HEK293 (cell line): ENCODE data around the gene EFCAB8.

Source experiments
- CTCF ChIA-PET: fragments of 350-600 bp; formaldehyde crosslinking; extraction: SDS; loops from one replicate; lab custom pipeline; 2021; ENCODE audit warnings: antibody characterized with exemption; lab: Yijun Ruan, JAX
- POLR2A ChIA-PET: fragments of 300-600 bp; formaldehyde crosslinking; extraction: SDS; loops from one replicate; lab custom pipeline; 2020; ENCODE audit warnings: antibody characterized with exemption, inconsistent platforms; lab: Yijun Ruan, JAX
- H3K27ac ChIP-seq: fragments of 200-500 bp; sonication (Bioruptor generic); 2 replicates; pipeline ENCODE4 v1.5.1; 2014; ENCODE audit warnings: low read depth, low read length, control low read depth, inconsistent platforms; ENCODE audit errors: extremely low read depth
- H3K36me3 ChIP-seq, 2 experiments: fragments of 200-500 bp in 1 of 2; sonication (Bioruptor generic) in 1 of 2; 1 replicate in 1 of 2; 2 replicates in 1 of 2; pipeline ENCODE4 v1.5.1; 2014 to 2017; ENCODE audit warnings: inconsistent platforms in 2 of 2, low read length in 2 of 2; ENCODE audit not compliant: control insufficient read depth in 2 of 2, insufficient read depth in 1 of 2
- H3K4me1 ChIP-seq: fragments of 200-500 bp; sonication (Bioruptor generic); 2 replicates; pipeline ENCODE4 v1.5.1; 2014; ENCODE audit warnings: mild to moderate bottlenecking, low read length, inconsistent platforms; ENCODE audit not compliant: control insufficient read depth, insufficient read depth
- H3K4me3 ChIP-seq: 2 replicates; pipeline ENCODE4 v1.5.1; 2011; ENCODE audit warnings: low read depth, mild to moderate bottlenecking, control low read depth, low read length, moderate library complexity
- H3K9me3 ChIP-seq: fragments of 200-500 bp; sonication (Bioruptor generic); 2 replicates; pipeline ENCODE4 v1.5.1; 2014; ENCODE audit warnings: low read depth, low read length, inconsistent platforms; ENCODE audit not compliant: control insufficient read depth, insufficient read depth
- HOXC10 ChIP-seq: sonication (generic); formaldehyde crosslinking; IDR thresholded peaks from 2 replicates; pipeline ENCODE4 v1.8.1; 2023; ENCODE audit warnings: mild to moderate bottlenecking, missing genetic modification reagents
- MYNN ChIP-seq: fragments of 450-650 bp; formaldehyde crosslinking; IDR thresholded peaks from 2 replicates; pipeline ENCODE4 v1.5.1; 2016; ENCODE audit warnings: missing biosample characterization, missing genetic modification characterization, borderline replicate concordance
- RBAK ChIP-seq: fragments of 450-650 bp; formaldehyde crosslinking; IDR thresholded peaks from 2 replicates; pipeline ENCODE4 v1.5.1; 2016; ENCODE audit warnings: missing biosample characterization, missing genetic modification characterization
- SALL2 ChIP-seq: fragments of 450-650 bp; formaldehyde crosslinking; IDR thresholded peaks from 2 replicates; pipeline ENCODE4 v1.5.0; 2017; ENCODE audit warnings: missing biosample characterization, mild to moderate bottlenecking, missing genetic modification characterization, borderline replicate concordance
- YY1 ChIP-seq: fragments of 450-650 bp; formaldehyde crosslinking; IDR thresholded peaks from 2 replicates; pipeline ENCODE4 v1.5.1; 2018; ENCODE audit warnings: missing biosample characterization, missing genetic modification characterization
- ZNF146 ChIP-seq: fragments of 450-650 bp; formaldehyde crosslinking; IDR thresholded peaks from 2 replicates; pipeline ENCODE4 v1.5.1; 2016; ENCODE audit warnings: missing biosample characterization, missing genetic modification characterization
- ZNF19 ChIP-seq: fragments of 450-650 bp; formaldehyde crosslinking; IDR thresholded peaks from 2 replicates; pipeline ENCODE4; 2016; ENCODE audit warnings: missing biosample characterization, missing genetic modification characterization, low read depth
- ZNF221 ChIP-seq: fragments of 450-650 bp; formaldehyde crosslinking; IDR thresholded peaks from 2 replicates; pipeline ENCODE4 v1.5.1; 2017; ENCODE audit warnings: missing biosample characterization, missing genetic modification characterization, borderline replicate concordance
- ZNF324 ChIP-seq: fragments of 450-650 bp; formaldehyde crosslinking; IDR thresholded peaks from 2 replicates; pipeline ENCODE4 v1.5.1; 2016; ENCODE audit warnings: missing biosample characterization, missing genetic modification characterization
- ZNF433 ChIP-seq: fragments of 450-650 bp; formaldehyde crosslinking; IDR thresholded peaks from 2 replicates; pipeline ENCODE4 v1.5.1; 2016; ENCODE audit warnings: missing biosample characterization, missing genetic modification characterization, low read depth
- ZNF514 ChIP-seq: fragments of 450-650 bp; formaldehyde crosslinking; IDR thresholded peaks from 2 replicates; pipeline ENCODE4 v1.5.1; 2016; ENCODE audit warnings: missing biosample characterization, missing genetic modification characterization
- ZNF548 ChIP-seq: fragments of 450-650 bp; formaldehyde crosslinking; IDR thresholded peaks from 2 replicates; pipeline ENCODE4 v1.5.1; 2016; ENCODE audit warnings: missing biosample characterization, missing genetic modification characterization
- ZNF571 ChIP-seq: fragments of 450-650 bp; formaldehyde crosslinking; IDR thresholded peaks from 2 replicates; pipeline ENCODE4 v1.5.0; 2017; ENCODE audit warnings: missing biosample characterization, missing genetic modification characterization
- ZNF600 ChIP-seq: fragments of 450-650 bp; formaldehyde crosslinking; IDR thresholded peaks from 2 replicates; pipeline ENCODE4 v1.5.1; 2016; ENCODE audit warnings: missing biosample characterization, missing genetic modification characterization
- ZSCAN4 ChIP-seq: fragments of 450-650 bp; formaldehyde crosslinking; IDR thresholded peaks from 2 replicates; pipeline ENCODE4 v1.5.1; 2017; ENCODE audit warnings: missing biosample characterization, missing genetic modification characterization
- TF ChIP-seq, protein P1 (sequence below): fragments of 450-650 bp; formaldehyde crosslinking; IDR thresholded peaks from 2 replicates; pipeline ENCODE4 v1.5.1; 2017; ENCODE audit warnings: missing biosample characterization, missing genetic modification characterization
- TF ChIP-seq, protein P2 (sequence below): fragments of 450-650 bp; formaldehyde crosslinking; IDR thresholded peaks from 2 replicates; pipeline ENCODE4 v1.5.1; 2016; ENCODE audit warnings: missing biosample characterization, missing genetic modification characterization

The EFCAB8 gene

GRCh38 chr20:33006776-33007375, 148.2 kb downstream of the EFCAB8 start:
- TF ChIP-seq ZNF433 (tag by site-specific recombination) (no peak), ZNF548 (tag by site-specific recombination) (no peak), ZNF146 (tag by site-specific recombination) (no peak), HOXC10 (CRISPR knock-in tag) (no peak)
- TF ChIP-seq, all 188 proteins: peak for 0
- Histone ChIP-seq H3K36me3 (no peaks in the 10 kb centered on the region), H3K9me3 (no peaks in the 10 kb centered on the region), H3K4me1 (no peaks in the 10 kb centered on the region), H3K4me3 (no peak overlapping the region), H3K27ac (no peak overlapping the region)
- ChIA-PET CTCF (no interaction called here), POLR2A (no interaction called here)

DNA sequence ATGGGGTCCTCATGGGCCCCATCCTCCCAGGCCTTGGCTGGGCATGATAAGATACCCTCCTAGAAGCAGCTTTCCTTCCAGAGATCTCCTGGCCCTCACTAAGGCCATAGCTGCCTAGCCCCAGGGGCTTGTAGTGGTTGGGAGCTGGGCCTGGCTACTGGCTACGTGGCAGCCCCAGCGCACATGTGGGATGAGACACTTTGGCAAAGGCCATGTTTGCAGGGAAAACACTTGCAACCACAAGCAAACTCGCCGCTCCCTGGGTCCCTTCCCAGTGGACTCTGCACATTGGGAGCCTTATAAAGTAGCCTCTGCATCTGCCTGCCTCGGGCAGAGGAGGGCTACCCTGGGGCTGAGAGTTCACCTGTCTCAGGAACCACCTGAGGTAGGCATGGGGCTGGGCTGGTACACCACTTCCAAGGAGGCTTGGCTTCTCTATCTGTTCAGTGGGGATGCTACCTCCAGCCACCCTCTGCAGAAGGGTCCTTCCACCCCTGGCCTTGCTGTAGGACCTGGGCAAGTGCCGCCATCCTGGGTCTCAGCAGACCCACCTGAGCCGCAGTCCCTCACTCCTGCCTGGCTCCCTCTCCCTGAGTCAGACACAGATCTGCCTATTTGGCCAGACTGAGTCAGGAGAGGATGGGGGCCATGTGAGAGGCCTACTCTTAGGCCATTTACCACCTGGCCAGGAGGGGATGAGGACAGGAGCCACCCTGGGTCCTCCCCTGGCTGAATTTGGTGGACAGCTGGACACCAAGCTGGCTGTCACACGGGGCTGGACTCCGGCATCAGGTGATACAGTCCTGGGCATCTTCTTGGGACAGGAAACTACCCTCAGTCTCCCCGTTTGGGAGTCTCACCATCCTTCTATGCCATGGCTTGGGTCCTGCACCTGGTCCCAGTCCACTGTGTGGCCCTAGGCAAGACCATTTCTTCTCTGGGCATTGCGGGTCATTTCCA, 148.9 kb downstream of the EFCAB8 start, which contains the start of gene BPIFB2:
Gene BPIFB2, plus strand, starts transcription at position 329 of the 960 bp plus-strand sequence. CDS start 871 bp downstream, outside the sequence.
- no peak within 1 kb of the TSS for H3K27ac ChIP-seq
- ChIA-PET POLR2A (no interaction called here), CTCF (no interaction called here)
- no peaks in the 10 kb centered on the region for H3K36me3 ChIP-seq
- H3K9me3 ChIP-seq = no peaks in the 10 kb centered on the region
- H3K4me3 ChIP-seq = no peak within 1 kb of the TSS
- no peaks in the 10 kb centered on the region for H3K4me1 ChIP-seq
- TF ChIP-seq RBAK (tag by site-specific recombination) (no peak), ZNF324 (tag by site-specific recombination) (no peak), ZNF600 (tag by site-specific recombination) (no peak), ZNF19 (tag by site-specific recombination) (no peak), ZSCAN4 (tag by site-specific recombination) (no peak), ZNF514 (tag by site-specific recombination) (no peak), SALL2 (tag by site-specific recombination) (no peak), MYNN (no peak), ZNF221 (tag by site-specific recombination) (no peak), ZNF571 (tag by site-specific recombination) (no peak), YY1 (tag by site-specific recombination) (no peak)
- TF ChIP-seq, protein P1, sequence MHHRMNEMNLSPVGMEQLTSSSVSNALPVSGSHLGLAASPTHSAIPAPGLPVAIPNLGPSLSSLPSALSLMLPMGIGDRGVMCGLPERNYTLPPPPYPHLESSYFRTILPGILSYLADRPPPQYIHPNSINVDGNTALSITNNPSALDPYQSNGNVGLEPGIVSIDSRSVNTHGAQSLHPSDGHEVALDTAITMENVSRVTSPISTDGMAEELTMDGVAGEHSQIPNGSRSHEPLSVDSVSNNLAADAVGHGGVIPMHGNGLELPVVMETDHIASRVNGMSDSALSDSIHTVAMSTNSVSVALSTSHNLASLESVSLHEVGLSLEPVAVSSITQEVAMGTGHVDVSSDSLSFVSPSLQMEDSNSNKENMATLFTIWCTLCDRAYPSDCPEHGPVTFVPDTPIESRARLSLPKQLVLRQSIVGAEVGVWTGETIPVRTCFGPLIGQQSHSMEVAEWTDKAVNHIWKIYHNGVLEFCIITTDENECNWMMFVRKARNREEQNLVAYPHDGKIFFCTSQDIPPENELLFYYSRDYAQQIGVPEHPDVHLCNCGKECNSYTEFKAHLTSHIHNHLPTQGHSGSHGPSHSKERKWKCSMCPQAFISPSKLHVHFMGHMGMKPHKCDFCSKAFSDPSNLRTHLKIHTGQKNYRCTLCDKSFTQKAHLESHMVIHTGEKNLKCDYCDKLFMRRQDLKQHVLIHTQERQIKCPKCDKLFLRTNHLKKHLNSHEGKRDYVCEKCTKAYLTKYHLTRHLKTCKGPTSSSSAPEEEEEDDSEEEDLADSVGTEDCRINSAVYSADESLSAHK (tag by site-specific recombination) = no peak
- TF ChIP-seq, protein P2, sequence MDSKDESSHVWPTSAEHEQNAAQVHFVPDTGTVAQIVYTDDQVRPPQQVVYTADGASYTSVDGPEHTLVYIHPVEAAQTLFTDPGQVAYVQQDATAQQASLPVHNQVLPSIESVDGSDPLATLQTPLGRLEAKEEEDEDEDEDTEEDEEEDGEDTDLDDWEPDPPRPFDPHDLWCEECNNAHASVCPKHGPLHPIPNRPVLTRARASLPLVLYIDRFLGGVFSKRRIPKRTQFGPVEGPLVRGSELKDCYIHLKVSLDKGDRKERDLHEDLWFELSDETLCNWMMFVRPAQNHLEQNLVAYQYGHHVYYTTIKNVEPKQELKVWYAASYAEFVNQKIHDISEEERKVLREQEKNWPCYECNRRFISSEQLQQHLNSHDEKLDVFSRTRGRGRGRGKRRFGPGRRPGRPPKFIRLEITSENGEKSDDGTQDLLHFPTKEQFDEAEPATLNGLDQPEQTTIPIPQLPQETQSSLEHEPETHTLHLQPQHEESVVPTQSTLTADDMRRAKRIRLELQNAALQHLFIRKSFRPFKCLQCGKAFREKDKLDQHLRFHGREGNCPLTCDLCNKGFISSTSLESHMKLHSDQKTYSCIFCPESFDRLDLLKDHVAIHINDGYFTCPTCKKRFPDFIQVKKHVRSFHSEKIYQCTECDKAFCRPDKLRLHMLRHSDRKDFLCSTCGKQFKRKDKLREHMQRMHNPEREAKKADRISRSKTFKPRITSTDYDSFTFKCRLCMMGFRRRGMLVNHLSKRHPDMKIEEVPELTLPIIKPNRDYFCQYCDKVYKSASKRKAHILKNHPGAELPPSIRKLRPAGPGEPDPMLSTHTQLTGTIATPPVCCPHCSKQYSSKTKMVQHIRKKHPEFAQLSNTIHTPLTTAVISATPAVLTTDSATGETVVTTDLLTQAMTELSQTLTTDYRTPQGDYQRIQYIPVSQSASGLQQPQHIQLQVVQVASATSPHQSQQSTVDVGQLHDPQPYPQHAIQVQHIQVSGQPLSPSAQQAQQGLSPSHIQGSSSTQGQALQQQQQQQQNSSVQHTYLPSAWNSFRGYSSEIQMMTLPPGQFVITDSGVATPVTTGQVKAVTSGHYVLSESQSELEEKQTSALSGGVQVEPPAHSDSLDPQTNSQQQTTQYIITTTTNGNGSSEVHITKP = no peak
